ENCODE measurements around the gene ATXN7L1. TPM values are rescaled to one million over a fixed set of nuclear protein-coding genes. Genes with fewer than 3 reads are reported as not detected.

ATXN7L1 gene
- total RNA-seq, 1 donor from 2014 or later = 12.6 TPM

DNA sequence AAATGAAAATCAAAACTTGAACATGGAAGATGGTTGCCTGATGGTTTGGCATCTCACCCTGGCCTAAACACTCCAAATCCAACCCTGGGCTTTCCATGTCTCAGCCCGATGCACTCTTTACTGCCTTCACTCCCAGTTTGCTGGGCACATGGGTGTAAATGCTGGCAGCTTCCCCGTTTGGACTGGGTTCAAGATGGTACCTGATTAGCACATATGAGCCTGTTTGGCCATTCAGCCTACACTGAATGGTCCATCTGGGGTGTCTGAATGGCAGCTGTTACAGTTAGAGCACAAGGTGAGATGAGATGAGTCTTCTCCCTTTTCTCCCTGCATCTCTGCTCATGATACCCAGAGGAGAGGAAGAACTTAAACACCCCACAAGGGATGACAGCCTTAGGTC, 37.1 kb downstream of the ATXN7L1 start:
- TF ChIP-seq, protein P1, sequence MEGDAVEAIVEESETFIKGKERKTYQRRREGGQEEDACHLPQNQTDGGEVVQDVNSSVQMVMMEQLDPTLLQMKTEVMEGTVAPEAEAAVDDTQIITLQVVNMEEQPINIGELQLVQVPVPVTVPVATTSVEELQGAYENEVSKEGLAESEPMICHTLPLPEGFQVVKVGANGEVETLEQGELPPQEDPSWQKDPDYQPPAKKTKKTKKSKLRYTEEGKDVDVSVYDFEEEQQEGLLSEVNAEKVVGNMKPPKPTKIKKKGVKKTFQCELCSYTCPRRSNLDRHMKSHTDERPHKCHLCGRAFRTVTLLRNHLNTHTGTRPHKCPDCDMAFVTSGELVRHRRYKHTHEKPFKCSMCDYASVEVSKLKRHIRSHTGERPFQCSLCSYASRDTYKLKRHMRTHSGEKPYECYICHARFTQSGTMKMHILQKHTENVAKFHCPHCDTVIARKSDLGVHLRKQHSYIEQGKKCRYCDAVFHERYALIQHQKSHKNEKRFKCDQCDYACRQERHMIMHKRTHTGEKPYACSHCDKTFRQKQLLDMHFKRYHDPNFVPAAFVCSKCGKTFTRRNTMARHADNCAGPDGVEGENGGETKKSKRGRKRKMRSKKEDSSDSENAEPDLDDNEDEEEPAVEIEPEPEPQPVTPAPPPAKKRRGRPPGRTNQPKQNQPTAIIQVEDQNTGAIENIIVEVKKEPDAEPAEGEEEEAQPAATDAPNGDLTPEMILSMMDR (IDR thresholded peaks at IDR 0.05) = no peak
- Mint-ChIP-seq H3K27me3 (ENCODE audit: unreplicated experiment) (no peaks in the 10 kb centered on the region), H3K4me1 (ENCODE audit: unreplicated experiment) (peaks cover 4% of the 10 kb centered on the region)

DNA sequence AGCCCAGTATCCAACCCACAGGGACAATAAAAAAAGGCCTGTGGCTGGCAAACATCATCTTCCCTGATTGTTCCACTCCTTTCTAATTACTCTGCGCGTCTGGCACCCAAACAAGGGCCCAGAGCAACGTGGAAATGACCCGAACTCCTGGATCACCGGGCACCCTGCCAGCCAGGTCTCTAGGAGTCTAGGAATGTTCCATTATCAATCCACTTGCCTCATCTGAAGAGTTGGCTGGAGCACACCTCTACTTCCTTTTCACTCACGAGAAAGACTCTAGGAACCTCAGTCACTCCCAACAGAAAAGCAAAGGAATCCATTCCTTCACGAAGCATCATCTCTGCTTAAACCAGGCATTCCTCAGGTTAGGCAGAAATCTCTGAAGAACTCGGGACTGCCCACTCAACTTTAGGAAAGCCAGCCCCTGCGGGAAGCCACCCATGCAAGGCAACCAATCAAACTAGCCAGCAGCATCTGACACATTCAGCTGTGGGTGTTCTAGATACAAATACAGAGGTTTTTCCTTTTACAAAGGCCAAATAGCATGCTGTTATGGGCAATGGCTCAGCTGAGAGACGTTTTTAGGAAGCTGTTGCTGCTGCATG, 37.7 kb downstream of the ATXN7L1 start:
- no peak overlapping the region for H3K4me3 Mint-ChIP-seq (ENCODE audit: unreplicated experiment)

More for the DNA sequence above, 37.1 kb downstream of the ATXN7L1 start:
- no peaks in the 10 kb centered on the region for H3K9me3 Mint-ChIP-seq (ENCODE audit: unreplicated experiment)
- DNase-seq (ENCODE audit: extremely low spot score, unreplicated experiment) = no peak
- H3K4me3 Mint-ChIP-seq (ENCODE audit: unreplicated experiment) = no peak overlapping the region
- H3K36me3 Mint-ChIP-seq (ENCODE audit: unreplicated experiment) = peaks cover 3% of the 10 kb centered on the region
- H3K27ac Mint-ChIP-seq (ENCODE audit: unreplicated experiment) = no peak overlapping the region

DNA sequence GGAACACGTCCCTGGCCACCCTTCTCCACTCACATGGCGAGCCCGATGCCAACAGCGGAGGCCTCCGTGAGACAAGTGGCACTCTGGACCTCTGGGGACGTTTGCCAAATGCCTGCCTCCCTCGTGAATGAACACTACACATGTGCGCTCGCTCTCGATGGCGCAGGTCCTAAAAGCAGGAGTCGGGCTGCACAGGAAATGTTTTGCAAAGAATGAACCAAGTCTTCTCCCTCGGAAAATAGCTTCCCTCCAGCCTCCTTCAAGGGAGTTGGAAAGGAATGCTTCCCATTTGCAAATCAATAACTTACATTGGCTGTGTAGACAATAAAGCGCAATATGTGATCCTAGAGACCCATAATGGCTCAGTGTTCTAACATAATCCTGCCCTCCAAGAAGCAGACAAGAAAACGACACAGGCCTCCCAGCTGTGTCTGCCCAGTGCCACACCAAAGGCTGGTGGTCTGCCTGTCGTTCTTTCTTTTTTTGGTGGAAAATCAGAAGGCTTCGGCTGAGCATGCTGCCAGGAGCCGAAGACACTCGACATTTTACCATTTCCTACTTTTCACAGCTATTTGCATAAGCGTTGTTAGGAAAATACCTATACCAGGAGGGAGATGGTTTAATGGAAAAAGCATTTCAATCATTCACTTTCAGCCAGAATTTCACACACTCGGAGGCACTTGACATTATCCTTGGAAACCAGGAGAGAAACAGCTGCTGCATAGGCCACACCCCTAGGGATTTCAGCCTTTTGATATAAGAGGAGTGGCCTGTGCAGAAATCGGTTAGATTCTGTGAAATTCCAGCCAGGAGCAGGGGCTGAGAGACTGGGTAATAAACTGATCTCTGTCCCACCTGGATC, 38.4 kb downstream of the ATXN7L1 start:
- DNase-seq (ENCODE audit: extremely low spot score, unreplicated experiment) = no peak
- no peak overlapping the region for H3K4me3 Mint-ChIP-seq (ENCODE audit: unreplicated experiment)
- H3K27me3 Mint-ChIP-seq (ENCODE audit: unreplicated experiment) = no peaks in the 10 kb centered on the region
- H3K27ac Mint-ChIP-seq (ENCODE audit: unreplicated experiment) = no peak overlapping the region
- no peaks in the 10 kb centered on the region for H3K9me3 Mint-ChIP-seq (ENCODE audit: unreplicated experiment)
- H3K36me3 Mint-ChIP-seq (ENCODE audit: unreplicated experiment) = peaks cover 3% of the 10 kb centered on the region
- peaks cover 4% of the 10 kb centered on the region for H3K4me1 Mint-ChIP-seq (ENCODE audit: unreplicated experiment)
- TF ChIP-seq, protein P1 (IDR thresholded peaks at IDR 0.05) = no peak

More for the DNA sequence above, 37.7 kb downstream of the ATXN7L1 start:
- TF ChIP-seq, protein P1 (IDR thresholded peaks at IDR 0.05) = no peak
- Mint-ChIP-seq H3K4me1 (ENCODE audit: unreplicated experiment) (peaks cover 4% of the 10 kb centered on the region), H3K9me3 (ENCODE audit: unreplicated experiment) (no peaks in the 10 kb centered on the region), H3K27ac (ENCODE audit: unreplicated experiment) (no peak overlapping the region), H3K36me3 (ENCODE audit: unreplicated experiment) (peaks cover 3% of the 10 kb centered on the region), H3K27me3 (ENCODE audit: unreplicated experiment) (no peaks in the 10 kb centered on the region)
- DNase-seq (ENCODE audit: extremely low spot score, unreplicated experiment) = no peak

DNA sequence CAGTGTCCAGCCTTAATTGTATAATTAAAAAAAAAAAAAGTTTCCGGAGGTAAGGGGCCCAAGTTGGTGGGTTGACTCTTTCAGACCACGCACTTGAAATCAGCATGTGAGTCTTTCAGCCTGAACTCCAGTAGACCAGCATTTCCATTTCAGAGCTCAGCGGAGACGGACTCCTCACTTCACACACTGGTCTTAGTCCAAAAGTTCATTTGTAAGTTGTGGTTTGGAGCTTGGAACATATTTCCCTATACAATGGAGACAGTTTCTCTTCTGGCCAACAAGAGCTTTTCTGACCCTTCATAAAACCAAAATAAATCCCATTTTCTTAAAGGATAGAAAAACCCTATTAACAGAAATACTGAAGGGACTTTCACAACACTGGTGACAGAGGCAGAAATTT, 41.0 kb downstream of the ATXN7L1 start:
- no peak overlapping the region for H3K27ac Mint-ChIP-seq (ENCODE audit: unreplicated experiment)
- peaks cover 20% of the 10 kb centered on the region for H3K4me1 Mint-ChIP-seq (ENCODE audit: unreplicated experiment)
- H3K9me3 Mint-ChIP-seq (ENCODE audit: unreplicated experiment) = no peaks in the 10 kb centered on the region
- TF ChIP-seq, protein P1 (IDR thresholded peaks at IDR 0.05) = no peak
- no peaks in the 10 kb centered on the region for H3K27me3 Mint-ChIP-seq (ENCODE audit: unreplicated experiment)
- no peak overlapping the region for H3K4me3 Mint-ChIP-seq (ENCODE audit: unreplicated experiment)
- peaks cover 3% of the 10 kb centered on the region for H3K36me3 Mint-ChIP-seq (ENCODE audit: unreplicated experiment)
- no peak for DNase-seq (ENCODE audit: extremely low spot score, unreplicated experiment)
